CD4-positive, alpha-beta T cell treated with Interleukin-2 at 100 ng/mL for 4 hours (primary cell): Measurements from ENCODE around the gene GRID2IP.

Source experiments
- DNase-seq: peaks from one replicate; pipeline ENCODE4 v3.0.0-alpha.2; 2020; ENCODE audit warnings: low spot score

Gene GRID2IP

DNA sequence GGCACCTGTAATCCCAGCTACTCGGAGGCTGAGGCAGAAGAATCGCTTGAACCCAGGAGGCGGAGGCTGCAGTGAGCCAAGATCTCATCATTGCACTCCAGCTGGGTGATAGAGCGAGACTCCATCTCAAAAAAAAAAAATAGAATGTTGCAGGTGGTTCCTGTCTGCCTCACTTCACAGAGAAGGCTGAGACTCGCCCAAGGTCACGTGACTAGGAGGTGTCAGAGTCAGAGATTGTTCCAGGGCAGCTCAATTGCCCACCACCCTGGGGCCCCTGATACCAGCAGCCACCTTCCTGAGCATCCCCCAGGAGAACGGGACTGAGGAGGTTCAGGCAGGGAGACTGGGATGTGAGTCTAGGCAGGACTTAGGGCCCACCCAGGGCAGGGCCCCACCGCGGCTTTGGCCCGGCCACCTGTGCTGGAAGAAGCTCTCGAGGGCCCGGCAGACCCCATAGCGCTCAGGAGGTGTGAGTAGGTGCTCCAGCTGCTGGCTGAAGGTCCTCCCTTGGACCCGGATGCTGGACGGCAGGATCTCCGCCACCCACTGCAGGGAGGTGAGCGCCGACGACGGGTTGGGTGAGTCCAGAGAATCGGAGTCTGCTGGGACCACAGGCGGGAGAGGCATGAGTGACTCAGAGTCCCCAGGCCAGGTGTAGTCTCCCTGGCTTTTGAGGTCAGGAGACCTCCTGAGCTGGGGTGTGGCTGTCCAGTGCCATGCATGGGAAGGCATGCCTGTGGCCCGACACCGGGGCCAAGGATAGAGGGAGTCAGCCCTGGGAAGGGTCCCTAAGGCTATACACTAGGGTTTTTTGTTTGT lies 30.9 kb downstream of the GRID2IP start:
- no peak for DNase-seq

DNA sequence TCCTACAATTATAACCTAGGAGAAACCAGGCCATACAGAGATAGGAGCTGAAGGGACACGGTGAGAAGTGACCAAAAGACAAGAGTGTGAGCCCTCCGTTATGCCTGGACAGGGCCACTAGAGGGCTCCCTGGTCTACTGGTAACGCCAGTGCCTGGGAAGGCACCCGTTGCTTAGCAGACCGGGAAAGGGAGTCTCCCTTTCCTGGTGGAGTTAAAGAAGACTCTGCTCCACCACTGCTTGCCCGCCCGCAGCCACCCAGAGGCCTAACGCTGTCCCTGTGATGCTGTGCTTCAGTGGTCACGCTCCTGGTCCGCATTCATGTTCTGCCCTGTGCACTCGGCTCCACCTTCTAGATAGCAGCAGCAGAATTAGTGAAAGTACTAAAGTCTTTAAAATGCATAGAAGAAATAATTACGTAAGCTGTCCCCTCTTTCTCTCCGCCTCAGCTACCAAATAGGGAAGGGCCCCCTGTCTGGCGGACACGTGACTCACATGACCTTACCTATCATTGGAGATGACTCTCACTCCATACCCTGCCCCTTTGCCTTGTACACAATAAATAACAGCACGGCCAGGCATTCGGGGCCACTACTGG lies 34.8 kb downstream of the GRID2IP start:
- peak; percentile 71 for DNase-seq

DNA sequence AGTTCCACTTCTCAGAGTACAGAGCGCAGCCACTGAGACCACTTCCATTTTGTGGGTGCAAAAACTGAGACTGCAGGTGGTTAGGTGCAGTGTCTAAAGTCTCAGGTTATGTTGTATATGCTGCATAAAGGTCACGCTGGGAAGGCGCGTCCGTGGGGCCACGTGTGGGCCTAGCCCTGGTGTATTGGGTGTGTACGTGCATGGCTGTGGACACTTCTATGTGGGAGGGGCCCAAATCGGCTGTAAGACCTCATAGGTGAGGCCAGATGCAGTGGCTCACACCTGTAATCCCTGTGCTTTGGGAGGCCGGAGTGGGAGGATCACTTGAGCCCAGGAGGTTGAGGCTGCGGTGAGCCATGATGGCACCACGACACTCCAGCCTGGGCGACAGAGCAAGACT lies 37.7 kb downstream of the GRID2IP start:
- DNase-seq, result no peak

DNA sequence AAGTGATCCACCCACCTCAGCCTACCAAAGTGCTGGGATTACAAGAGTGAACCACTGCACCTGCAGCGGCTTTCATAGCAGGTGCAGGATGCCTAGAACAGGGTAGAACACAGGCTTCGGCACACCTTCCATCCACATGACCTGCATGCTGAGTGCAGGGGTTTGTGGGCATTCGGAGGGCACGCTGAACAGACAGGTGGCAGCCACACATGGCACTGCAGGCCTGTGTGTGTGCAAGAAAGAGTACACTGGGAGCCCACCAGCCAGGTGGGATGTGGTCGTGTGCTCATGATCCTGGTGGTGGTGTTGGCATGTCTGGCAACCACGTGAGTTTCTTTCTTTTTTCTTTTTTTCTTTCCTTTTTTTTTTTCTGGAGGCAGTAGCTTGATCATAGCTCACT lies 38.4 kb downstream of the GRID2IP start:
- no peak for DNase-seq

DNA sequence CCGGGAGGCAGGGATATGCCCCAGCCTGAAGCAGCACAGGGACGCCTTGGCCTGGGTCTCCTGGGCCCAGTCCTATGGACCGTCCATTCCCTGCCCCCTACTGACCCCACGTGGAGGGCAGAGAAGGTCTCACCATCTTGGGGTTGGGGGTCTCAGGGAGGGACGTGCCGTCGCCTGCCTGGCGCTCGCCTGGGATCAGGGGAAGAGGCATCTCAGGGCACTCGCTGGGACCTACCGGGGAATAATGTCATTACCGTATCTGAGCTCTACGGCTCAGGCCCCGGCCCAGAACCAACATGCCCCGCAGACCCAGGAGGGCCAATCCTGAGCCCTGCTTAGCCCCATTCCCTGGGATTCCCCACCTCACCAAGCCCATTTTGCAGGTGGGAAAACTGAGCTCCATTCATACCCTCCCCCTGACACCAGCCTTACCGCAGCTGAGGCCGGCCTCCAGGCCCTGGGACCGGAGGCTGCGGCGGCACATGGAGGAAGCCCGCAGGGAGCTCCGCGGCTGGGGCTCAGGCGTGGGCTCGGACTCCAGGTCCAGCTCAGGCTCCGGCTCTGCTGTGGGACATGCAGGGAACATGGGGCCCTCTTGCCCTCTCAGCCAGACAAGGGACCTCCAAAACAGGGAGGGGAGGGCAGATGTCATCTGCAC lies 40.7 kb downstream of the GRID2IP start:
- DNase-seq, result no peak

DNA sequence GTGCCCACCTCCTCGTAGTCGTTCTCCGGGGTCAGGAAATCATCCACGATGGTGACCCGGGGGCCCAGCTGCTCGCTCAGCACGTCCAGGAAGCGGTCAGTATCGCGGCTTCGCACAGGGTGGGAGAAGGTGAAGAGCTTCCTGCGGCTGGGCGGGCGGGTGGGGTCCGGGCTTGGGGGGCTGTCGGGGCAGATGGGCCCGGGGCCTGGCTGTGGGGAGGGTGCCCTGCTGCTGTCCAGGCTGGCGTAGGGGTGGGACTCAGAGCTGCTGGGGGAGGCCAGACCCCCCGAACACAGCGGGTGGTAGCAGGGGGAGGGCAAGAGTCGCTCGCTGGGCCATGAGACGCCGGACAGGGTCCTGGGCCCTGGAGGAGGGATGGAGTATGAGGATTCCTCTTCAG lies 42.3 kb downstream of the GRID2IP start:
- no peak for DNase-seq

DNA sequence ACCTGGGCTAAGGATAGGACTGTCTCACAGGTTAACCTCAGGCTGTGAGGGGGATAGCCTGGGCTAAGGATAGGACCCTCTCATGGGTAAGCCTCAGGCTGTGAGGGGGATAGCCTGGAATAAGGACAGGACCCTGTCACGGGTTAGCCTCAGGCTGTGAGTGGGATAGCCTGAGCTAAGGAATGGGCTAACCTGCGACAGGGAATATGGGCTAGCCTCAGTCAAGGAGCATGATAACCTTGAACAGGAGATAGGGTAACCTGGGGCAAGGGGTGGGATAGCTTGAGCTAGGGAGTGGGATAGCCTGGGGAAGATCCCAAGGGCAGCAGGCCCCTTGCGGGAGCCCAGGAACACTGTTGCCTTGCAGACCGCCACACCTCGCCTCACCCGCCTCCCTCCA lies 42.7 kb downstream of the GRID2IP start:
- no peak for DNase-seq

DNA sequence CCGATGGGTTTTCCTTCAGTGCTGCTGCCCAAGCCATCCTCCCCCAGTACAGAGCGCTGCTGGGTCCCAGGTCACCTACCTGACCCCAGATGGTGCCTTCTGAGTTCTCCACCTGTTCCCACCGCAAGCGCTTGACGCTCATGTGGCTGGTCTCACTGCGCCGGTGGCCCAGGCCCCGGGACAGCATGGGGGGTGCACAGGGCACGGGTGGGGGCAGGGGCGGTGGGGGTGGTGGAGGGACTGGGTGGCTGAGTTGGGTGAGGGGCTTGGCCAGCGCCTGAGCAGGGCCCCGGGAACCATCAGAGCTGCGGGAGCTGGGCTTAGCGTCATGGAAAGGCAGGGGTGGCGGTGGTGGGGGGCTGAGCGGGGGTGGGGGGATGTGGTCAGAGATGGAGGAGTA lies 43.4 kb downstream of the GRID2IP start:
- DNase-seq, result no peak

DNA sequence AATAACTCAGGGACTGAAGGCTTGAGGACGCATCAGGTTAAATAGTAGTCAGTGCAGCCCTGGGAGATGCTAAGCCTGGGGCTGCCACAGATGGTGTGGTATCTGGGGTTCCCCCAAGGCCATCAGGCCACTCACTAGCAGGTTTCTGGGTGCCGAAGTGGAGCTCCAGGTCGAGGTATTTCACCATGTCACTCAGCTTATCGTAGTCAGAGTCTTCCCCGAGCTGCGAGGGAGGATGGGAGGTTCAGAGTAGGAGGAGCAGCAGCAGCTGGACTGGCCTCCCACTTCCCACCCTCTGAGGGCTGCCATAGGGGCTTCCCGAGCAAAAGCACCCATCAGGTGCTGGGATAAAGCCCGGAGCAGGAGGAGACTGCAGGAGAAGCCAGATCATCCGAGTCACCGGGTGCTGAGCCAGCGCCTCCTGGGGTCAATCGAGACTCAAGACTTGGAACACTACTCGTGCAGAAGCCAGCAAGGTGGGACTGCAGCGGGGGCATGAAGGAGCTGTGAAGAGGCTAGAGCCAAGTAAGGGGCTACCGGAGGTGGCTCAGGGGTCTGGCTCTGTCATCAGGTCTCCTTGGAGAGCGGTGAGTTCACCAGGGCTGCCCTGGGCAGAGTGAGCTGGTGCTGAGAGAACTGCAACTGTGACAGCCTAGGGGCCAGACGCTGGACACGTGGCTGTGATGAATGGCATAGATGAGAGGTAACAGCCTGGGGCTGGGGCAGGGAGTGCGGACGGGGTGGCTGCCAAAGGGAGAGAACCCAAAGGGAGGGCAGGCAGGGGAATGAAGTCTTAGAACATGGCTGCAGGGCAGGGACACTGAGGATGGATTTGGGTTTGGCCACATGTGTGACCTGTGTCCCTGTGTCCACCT lies 45.3 kb downstream of the GRID2IP start:
- no peak for DNase-seq

DNA sequence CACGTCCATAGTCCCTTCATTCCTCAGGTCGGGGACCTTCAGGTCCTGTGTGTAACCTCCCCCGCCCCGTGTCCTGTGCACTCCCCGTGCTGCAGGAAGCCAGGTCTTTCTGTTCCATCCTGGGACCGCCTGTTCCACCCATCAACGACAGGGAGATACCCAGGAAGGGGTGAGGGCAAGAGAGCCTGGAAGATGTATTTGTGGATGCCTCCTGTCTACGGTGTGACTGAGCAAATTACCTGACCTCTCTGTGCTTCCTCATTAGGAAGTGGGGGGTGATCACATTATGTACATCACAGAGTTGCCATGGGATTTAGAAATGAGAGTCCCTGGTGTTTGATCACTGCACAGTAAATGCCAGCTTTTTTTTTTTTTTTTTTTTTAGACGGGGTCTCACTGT lies 46.3 kb downstream of the GRID2IP start:
- DNase-seq, result no peak

DNA sequence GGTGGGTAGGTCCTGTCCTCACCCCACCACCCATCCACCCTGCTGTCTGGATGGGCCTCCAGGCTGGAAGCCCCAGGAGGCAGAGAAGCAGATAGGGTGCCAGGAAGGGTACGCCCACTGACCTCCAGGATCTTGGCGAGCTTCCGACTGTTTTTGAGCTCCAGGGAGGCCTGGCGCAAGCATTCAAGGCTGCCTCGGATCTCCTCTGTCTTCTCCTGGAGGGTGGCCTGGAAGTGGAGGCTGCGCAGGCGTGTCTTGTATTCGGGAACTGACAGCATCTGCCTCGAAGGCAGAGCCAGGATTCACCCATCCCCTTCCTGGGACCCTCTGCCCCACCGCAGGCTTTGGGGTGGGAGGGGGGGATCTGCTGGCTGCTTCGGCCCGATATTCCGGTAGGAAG lies 48.4 kb downstream of the GRID2IP start:
- DNase-seq, result no peak

DNA sequence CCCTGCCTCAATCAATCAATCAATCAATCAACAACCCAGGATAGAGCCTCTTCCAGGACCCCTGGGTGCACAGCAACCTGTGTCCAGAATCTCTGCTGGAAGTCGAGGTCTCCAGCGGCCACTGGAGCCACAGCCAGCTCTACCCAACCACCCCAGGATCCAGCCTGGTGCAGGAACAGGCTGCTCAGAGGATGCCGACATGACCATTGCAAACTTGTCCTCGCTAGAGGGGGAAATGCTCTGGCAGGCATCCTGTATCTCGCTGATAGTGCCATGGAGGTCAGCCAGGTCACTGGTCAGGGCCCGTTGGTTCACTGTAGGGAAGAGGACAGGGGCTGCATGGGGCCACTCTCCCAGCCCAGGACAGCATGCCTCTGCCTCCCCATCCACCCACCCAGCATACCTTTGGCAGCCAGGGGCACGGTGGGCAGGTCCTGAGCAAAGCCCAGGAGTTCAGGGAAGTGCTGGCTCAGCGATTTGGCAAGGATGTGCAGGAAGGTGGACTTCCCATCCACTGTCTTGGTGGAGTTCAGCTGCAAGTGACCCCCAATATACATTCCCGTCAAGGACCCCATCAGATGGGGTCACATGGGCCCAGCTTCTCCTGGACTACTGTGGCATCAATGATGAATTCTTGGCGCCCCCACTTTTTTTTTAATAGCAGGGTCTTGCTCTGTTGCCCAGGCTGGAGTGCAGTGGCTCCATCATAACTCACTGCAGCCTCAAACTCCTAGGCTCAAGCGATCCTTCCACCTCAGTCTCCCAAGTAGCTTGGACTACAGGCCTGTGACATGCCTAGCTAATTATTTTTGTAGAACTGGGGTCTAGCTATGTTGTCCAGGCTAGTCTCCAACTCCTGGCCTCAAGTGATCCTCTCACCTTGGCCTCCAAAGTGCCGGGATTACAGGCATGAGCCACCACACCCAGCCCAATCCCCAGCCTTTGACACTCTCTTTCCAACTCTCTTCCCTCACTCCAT lies 49.4 kb downstream of the GRID2IP start:
- DNase-seq, result no peak

DNA sequence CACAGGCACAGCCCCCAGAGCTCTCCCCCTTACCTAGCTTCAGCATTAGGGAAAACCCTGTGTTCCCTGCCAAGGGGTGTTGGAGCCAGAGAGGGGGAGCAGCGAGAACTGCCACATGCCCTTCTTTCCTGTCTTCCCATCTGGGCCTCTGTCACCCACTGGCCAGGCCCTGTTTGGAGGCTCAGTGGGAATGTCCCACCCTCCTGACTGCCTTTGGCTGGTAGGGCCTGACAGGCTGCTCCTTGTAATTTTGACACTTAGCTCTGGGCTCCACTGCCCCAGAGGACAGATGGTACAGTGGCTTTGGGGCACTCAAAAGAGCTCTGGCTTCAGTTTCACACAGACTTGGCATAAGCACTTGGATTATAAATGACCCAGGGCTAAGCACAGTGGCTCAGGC lies 50.6 kb downstream of the GRID2IP start:
- no peak for DNase-seq

DNA sequence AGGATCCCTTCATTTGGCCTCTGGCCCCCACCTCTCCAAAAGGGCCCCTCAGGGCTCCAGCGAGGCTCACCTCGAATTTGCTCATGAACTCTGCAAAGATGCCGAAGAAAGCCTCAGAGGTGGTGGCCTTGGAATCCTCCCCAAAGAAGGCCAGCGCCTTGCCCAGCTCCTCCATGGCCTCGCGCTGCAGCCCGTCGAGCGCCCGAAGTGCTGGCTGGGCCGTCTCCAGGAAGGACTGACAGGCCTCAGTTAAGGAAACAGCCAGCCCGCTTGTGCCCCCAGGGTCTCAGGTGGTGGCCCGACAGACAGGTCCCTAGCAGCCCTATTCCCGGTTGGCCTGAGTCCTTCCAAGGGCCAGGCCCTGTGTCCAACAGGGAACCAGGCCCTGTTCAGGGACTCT lies 53.3 kb downstream of the GRID2IP start:
- DNase-seq, result no peak

DNA sequence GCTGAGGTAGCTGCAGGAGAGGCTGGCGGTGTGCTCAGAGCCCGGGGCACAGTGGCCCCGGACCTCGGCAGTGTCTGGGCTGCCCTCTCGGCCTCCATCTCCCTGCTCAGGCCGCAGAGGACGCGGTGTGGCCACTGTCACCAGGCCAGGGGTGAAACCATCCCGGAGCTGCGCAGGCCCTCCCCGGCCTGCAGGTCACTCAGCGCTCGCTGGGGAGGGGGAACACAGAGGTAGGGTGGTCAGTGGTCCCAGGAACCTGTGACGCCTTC lies 53.7 kb downstream of the GRID2IP start:
- no peak for DNase-seq

DNA sequence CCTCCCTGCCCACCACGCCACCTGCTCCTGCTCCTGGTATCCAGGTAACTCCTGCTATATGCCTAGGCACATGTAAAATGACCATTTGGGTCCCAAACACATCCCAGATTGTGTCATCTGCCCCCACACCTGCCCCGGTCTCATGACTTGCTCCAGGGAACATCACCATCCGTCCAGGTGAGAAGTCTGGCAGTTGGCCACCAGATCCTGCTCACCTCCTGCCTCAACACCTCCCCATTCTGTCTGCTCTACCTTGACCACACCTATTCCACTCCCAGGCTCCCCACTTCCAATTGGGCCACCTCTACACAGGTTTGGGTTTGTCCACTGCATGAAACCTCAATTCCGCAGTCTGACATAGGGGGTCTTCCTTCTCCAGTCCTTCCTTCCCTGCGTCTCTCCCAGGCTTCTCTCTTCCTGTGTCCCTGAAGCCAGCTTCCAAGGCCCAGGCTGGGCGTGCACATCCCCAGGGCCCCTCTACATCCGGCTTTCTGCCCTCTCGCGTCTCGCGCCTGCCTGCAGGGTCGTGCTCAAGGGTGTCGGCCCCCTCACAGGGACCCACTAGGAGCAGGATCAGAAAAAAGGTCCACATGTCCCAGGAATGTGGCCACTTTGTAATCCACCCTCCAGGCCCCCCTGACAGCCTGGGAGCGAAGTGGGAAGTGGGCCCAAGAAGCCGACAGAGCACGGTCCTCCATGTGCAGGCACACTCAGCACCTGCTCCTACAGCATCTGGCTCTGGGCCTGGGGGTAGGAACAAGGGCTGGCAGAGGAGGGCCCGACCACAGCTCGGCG lies 54.2 kb downstream of the GRID2IP start:
- no peak for DNase-seq

DNA sequence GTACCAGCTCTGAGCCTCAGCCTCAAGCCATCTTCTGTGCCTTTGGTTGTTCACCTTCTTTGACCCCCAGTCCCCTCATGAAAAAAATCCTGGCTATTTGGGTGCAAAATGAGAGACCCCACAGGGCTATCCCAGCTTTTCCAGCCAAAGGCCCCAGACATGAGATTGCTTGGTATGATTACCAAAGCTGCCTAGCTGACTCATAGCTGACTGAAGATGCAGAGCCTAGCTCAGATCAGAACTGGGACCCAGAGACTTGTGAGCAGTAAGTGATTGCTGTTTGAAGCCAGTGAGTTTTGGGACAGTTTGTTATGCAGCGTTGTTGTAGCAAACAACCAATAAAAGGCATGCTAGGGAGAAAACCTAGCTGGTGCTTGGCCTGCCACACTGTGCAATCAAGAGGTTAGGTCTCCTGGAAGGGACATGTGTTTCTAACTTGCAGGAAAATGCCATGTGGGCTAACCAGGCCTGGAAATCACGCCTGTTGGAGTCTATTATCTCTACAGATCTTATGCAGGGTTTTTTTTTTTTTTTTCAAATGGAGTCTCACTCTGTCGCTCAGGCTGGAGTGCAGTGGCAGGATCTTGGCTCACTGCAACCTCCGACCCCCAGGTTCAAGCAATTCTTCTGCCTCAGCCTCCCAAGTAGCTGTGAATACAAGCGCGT lies 55.5 kb downstream of the GRID2IP start:
- DNase-seq, result no peak

DNA sequence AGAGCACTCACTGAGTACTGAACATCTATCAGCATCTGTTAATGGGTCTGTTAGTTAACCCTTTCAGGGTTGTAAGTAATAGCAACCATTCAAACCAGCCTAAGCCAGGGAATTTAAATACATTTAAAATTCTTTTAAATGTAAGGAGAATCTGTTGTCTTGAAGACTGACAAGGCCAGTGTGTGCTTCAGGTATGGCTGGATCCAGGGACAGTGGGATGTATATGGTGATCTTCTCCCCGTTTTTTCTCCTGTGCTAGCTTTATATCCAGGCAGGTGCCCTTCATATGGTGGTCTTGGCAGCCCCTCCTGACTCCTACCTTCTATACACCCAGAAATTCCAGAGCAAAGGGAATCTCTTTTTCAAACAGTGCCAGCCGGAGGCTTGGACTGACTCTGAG lies 56.9 kb downstream of the GRID2IP start:
- no peak for DNase-seq

DNA sequence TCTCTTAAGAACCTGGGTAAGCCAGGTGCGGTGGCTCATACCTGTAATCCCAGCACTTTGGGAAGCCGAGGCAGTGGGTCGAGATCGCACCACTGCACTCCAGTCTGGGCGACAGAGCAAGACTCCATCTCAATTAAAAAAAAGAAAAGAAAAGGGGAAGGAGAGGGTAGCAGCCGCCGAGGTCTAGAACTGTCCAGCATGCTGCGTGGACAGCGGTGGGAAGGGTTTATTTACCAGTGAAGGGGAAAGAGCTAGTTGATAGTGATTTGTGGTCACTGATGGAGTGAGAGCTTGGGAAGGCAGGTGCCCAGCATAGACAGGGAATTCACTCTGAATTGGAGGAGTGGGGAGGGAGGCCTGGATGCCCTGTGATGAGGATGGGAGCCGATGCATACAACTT lies 60.1 kb downstream of the GRID2IP start:
- no peak for DNase-seq

DNA sequence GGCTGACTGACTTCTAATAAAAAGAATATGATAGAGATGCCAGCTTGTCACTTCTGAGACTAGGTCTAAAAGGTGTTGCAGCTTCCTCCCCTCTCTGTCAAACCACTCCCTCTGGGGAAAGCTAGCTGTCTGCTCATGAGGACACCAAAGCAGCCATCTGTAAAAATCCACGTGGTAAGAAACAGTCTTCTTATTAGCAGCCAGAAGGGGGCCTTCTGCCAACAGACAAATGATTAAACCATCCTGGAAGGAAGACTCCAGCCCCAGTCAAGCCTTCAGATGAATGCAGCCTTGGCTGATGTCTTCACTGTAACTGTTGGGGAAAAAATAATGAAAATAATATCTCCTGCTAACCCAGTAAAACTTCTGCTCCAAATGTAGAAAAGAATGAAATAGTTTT lies 61.6 kb downstream of the GRID2IP start:
- no peak for DNase-seq
